Activated CD4-positive, CD25-positive, alpha-beta regulatory T cell treated with anti-CD3 and anti-CD28 coated beads, Interleukin-2, amount 50 U/mL, for 24 hours (primary cell): ENCODE measurements around the gene SLX4IP.

Source experiments
- ATAC-seq, 2 donors: fragments of 150-1000 bp; cut with Tn5 transposase; one replicate each; pipeline ENCODE4 v1.10.0; 2021; ENCODE audit warnings: mild to moderate bottlenecking in 1 of 2, moderate library complexity in 1 of 2

The SLX4IP gene

GRCh38 chr20:10429443-10429981 is 5.6 kb upstream of the SLX4IP start:
- no peak for ATAC-seq

- ATAC-seq: peak; percentile 36 to 44
These were observed 5.1 kb upstream of the SLX4IP start for GRCh38 chr20:10430000-10430466.

- ATAC-seq: no peak
These were observed 4.4 kb upstream of the SLX4IP start for GRCh38 chr20:10430704-10431103.

- ATAC-seq: no peak
These were observed 3.0 kb upstream of the SLX4IP start for GRCh38 chr20:10432079-10432478.

- ATAC-seq: no peak
These were observed 2.0 kb upstream of the SLX4IP start for GRCh38 chr20:10433014-10433622.

GRCh38 chr20:10433623-10434466 is 1.3 kb upstream of the SLX4IP start, which contains the start of gene MKKS:
MKKS (minus strand) TSS chr20:10434222; CDS start chr20:10413514, 20,708 bp downstream.
- peak; percentile 62 to 68 for ATAC-seq

GRCh38 chr20:10434467-10434831 is 656 bp upstream of the SLX4IP start:
- ATAC-seq: peak; percentile 52 to 60

- no peak for ATAC-seq
These were observed 1.1 kb downstream of the SLX4IP start for GRCh38 chr20:10436053-10436699.

- ATAC-seq: no peak
These were observed 3.1 kb downstream of the SLX4IP start for GRCh38 chr20:10438217-10438616.

- ATAC-seq: no peak
These were observed 8.8 kb downstream of the SLX4IP start for GRCh38 chr20:10443936-10444335.

GRCh38 chr20:10445758-10446157 is 10.7 kb downstream of the SLX4IP start:
- ATAC-seq: no peak

GRCh38 chr20:10447028-10447427 is 11.9 kb downstream of the SLX4IP start:
- peak; percentile 94 to 99 for ATAC-seq

GRCh38 chr20:10448270-10449156 is 13.4 kb downstream of the SLX4IP start:
- no peak for ATAC-seq

GRCh38 chr20:10449270-10449669 is 14.2 kb downstream of the SLX4IP start:
- ATAC-seq: no peak

- ATAC-seq: peak in 1 of 2 donors; percentile 36
These were observed 18.1 kb downstream of the SLX4IP start for GRCh38 chr20:10453241-10453640.

- ATAC-seq: no peak
These were observed 19.1 kb downstream of the SLX4IP start for GRCh38 chr20:10454151-10454750.

- ATAC-seq: no peak
These were observed 26.4 kb downstream of the SLX4IP start for GRCh38 chr20:10461495-10461894.

GRCh38 chr20:10462516-10462915 is 27.4 kb downstream of the SLX4IP start:
- no peak for ATAC-seq

- no peak for ATAC-seq
These were observed 28.5 kb downstream of the SLX4IP start for GRCh38 chr20:10463622-10464021.

- no peak for ATAC-seq
These were observed 30.0 kb downstream of the SLX4IP start for GRCh38 chr20:10465135-10465534.

GRCh38 chr20:10466325-10466724 is 31.2 kb downstream of the SLX4IP start:
- no peak for ATAC-seq

- no peak for ATAC-seq
These were observed 31.8 kb downstream of the SLX4IP start for GRCh38 chr20:10466855-10467254.
